Measurements from ENCODE around the gene VPS33A. TPM values are rescaled to one million over a fixed set of nuclear protein-coding genes. Genes with fewer than 3 reads are reported as not detected.

VPS33A gene
- total and polyA plus RNA-seq, 10 of the 15 experiments (the other 5 are each of a cell fraction or from before 2014, with no cell fraction given), result 7.7 to 33.6 (median 21.6) TPM

DNA sequence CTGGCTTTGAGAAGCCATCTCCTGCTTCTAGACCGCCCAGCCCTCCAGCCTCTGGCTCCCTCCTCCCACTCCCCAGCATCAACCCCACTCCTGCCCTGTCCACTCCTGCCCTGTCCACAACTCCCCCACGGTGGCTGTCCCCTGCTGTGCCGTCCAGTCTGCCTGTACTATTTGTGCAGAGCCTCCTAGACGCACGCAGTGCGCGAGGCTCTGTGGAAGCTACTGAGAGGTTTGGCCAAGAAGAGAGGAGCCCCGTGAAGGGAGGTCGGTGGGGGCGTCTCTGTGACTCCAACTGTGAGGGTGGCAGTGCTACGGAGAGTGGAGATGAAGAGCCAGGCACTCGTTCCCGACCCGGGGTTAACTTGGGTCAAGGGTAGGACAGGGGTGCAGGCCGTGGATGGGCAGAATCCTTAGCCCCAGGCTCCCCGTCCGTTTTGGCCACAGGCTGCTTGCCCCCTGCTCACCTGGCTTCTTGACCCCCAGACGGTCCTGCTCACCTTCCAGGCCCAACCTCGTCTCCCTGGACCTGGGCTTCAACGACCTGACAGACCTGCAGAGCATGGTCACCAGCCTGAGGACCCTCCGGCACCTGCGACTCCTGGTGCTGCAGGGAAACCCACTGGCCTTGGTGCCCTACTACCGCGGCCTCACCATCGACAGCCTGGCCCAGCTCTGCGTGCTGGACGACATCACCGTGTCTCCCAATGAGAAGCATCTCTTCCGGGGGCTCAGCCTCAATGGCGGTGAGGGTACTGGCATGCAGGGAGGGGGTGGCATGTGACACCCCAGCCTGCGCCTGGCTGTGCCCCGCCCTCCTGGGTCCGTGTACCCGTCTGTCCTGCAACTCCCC, 76.4 kb downstream of the VPS33A start (continued):
- TF ChIP-seq, protein P1, sequence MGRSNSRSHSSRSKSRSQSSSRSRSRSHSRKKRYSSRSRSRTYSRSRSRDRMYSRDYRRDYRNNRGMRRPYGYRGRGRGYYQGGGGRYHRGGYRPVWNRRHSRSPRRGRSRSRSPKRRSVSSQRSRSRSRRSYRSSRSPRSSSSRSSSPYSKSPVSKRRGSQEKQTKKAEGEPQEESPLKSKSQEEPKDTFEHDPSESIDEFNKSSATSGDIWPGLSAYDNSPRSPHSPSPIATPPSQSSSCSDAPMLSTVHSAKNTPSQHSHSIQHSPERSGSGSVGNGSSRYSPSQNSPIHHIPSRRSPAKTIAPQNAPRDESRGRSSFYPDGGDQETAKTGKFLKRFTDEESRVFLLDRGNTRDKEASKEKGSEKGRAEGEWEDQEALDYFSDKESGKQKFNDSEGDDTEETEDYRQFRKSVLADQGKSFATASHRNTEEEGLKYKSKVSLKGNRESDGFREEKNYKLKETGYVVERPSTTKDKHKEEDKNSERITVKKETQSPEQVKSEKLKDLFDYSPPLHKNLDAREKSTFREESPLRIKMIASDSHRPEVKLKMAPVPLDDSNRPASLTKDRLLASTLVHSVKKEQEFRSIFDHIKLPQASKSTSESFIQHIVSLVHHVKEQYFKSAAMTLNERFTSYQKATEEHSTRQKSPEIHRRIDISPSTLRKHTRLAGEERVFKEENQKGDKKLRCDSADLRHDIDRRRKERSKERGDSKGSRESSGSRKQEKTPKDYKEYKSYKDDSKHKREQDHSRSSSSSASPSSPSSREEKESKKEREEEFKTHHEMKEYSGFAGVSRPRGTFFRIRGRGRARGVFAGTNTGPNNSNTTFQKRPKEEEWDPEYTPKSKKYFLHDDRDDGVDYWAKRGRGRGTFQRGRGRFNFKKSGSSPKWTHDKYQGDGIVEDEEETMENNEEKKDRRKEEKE (IDR thresholded peaks at IDR 0.05), result no peak

DNA sequence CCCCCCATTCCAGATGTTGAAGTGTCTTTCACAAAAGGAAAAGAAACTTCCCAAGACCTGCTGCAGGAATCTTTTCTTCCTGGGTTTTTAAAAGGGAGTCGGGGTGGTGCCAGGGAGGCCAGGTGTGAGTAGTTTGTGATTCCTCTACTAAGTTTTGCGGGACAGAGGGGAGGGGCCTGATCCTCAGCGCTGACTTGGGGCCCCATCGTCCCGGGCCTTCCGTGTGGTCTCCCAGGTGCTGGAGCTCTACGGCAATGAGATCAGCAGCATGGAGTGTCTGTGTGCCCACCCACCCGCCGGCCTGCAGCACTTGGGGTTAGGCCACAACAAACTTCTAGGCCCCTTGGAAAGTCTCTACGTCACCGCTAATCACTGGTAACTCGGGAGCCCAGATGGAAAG, 78.8 kb downstream of the VPS33A start:
- Histone ChIP-seq H3K4me3 (no peak overlapping the region), H2AFZ (ENCODE audit: control insufficient read depth, low read depth, low read length) (no peak overlapping the region), H4K20me1 (ENCODE audit: control insufficient read depth, insufficient read depth) (no peaks in the 10 kb centered on the region), H3K27me3 (replicated peaks in 1 of 2; ENCODE audit: control insufficient read depth in 2 of 2, insufficient read depth in 2 of 2, low read length in 1 of 2) (no peaks in the 10 kb centered on the region; a peak in 2 of 4 replicates), H3K9me3 (replicated peaks; ENCODE audit: control insufficient read depth, insufficient read depth, low read length) (no peaks in the 10 kb centered on the region), H3K4me1 (ENCODE audit: control insufficient read depth, insufficient read depth, low read length) (peaks cover 7% of the 10 kb centered on the region), H3K9ac (ENCODE audit: control insufficient read depth, insufficient read depth, low read length) (no peak overlapping the region), H3K36me3 (ENCODE audit: control insufficient read depth in 2 of 2, insufficient read depth in 2 of 2, low read length in 1 of 2) (no peaks in the 10 kb centered on the region), H3K27ac (ENCODE audit: control insufficient read depth, insufficient read depth) (no peak overlapping the region), H3K79me2 (ENCODE audit: control insufficient read depth, insufficient read depth, low read length) (no peaks in the 10 kb centered on the region), H3K4me2 (ENCODE audit: control insufficient read depth, insufficient read depth) (no peak overlapping the region)
- ChIA-PET CTCF (interaction anchor here (0.6 to 1.2 kb wide), 3 partner anchors 133 to 468 kb away, joined by 3 read pairs; no protein-coding TSS in a partner anchor), RAD21 (ENCODE audit: unreplicated experiment) (no interaction called here), SMC1A (ENCODE audit: uncharacterized antibody, unreplicated experiment) (no interaction called here), POLR2A (no interaction called here)
- TF ChIP-seq RUNX3 (IDR thresholded peaks at IDR 0.05; ENCODE audit: low read length) (no peak), SMAD5 (IDR thresholded peaks at IDR 0.05; ENCODE audit: low read depth) (no peak), ZNF207 (IDR thresholded peaks at IDR 0.05; ENCODE audit: borderline replicate concordance) (no peak), NFIC (IDR thresholded peaks at IDR 0.05; ENCODE audit: low read depth, low read length) (no peak), TBL1XR1 (IDR thresholded peaks at IDR 0.05; ENCODE audit: low read depth, low read length) (no peak), RAD51 (IDR thresholded peaks at IDR 0.05) (no peak), CREB1 (IDR thresholded peaks at IDR 0.05; ENCODE audit: low read depth) (no peak)
- TF ChIP-seq, protein P2, sequence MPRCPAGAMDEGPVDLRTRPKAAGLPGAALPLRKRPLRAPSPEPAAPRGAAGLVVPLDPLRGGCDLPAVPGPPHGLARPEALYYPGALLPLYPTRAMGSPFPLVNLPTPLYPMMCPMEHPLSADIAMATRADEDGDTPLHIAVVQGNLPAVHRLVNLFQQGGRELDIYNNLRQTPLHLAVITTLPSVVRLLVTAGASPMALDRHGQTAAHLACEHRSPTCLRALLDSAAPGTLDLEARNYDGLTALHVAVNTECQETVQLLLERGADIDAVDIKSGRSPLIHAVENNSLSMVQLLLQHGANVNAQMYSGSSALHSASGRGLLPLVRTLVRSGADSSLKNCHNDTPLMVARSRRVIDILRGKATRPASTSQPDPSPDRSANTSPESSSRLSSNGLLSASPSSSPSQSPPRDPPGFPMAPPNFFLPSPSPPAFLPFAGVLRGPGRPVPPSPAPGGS (IDR thresholded peaks at IDR 0.05; ENCODE audit: borderline replicate concordance, insufficient read depth, low read depth, low read length, poor library complexity, severe bottlenecking), result no peak
- TF ChIP-seq, protein P3, sequence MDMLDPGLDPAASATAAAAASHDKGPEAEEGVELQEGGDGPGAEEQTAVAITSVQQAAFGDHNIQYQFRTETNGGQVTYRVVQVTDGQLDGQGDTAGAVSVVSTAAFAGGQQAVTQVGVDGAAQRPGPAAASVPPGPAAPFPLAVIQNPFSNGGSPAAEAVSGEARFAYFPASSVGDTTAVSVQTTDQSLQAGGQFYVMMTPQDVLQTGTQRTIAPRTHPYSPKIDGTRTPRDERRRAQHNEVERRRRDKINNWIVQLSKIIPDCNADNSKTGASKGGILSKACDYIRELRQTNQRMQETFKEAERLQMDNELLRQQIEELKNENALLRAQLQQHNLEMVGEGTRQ (IDR thresholded peaks at IDR 0.05; ENCODE audit: borderline replicate concordance, low read depth, low read length), result no peak
- FAIRE-seq (no peak), ATAC-seq (no peak), DNase-seq (ENCODE audit: low read depth, low spot score) (no peak)
- 79% methylated on average over 12 of the region's 12 CpGs for WGBS (ENCODE audit: insufficient coverage, insufficient replicate concordance, low lambda C conversion rate, missing lambda C conversion rate)
- no TSS peak for BruUV-seq (replicated peaks)
- in situ Hi-C loops (cut with MboI) (no loop called here), intact Hi-C loops (cut with micrococcal nuclease; ENCODE audit: unreplicated experiment) (no loop called here)
